ENCODE results near the gene PSMD11. TPM values are rescaled to one million over a fixed set of nuclear protein-coding genes. Genes with fewer than 3 reads are reported as not detected.

PSMD11 gene
- total RNA-seq, 1 experiment from 2014 or later = 110 TPM

Small RNA genes within 50 kb of the gene (small RNA-seq; reads per million reads assigned to genes)
- gene AC005899.2 (not detected), gene AC005899.6 (not detected), gene RF00019 (not detected)

Other genes with a start within 250 kb of the PSMD11 start
- gene RHBDL3, start 178.7 kb upstream of the PSMD11 start, total RNA-seq (2014; rRNA removed; shearing (Covaris generic)) = not detected in 2 replicates
- gene C17orf75, start 102.3 kb upstream of the PSMD11 start, total RNA-seq (2014; rRNA removed; shearing (Covaris generic)) = 46.6 and 49.9 TPM in 2 replicates
- gene ZNF207, start 94.4 kb upstream of the PSMD11 start, total RNA-seq (2014; rRNA removed; shearing (Covaris generic)) = 146 and 188 TPM in 2 replicates
- 3.0 and 4.0 TPM in 2 replicates for gene CDK5R1, start 42.5 kb downstream of the PSMD11 start, total RNA-seq (2014; rRNA removed; shearing (Covaris generic))